HG03439 (cell line): ENCODE data around the gene LTBP3.

ENCODE experiments used
- ATAC-seq: cut with Tn5 transposase; IDR thresholded peaks from one replicate; pipeline ENCODE4 v1.9.1; 2021; ENCODE audit warnings: mild to moderate bottlenecking, moderate library complexity; ENCODE audit not compliant: unreplicated experiment

LTBP3 gene

GRCh38 chr11:65558002-65558929 is at the start of gene LTBP3:
Gene LTBP3, minus strand, starts transcription at chr11:65558359. Its CDS starts 400 bp downstream, at chr11:65557959.
- no peak for ATAC-seq

DNA sequence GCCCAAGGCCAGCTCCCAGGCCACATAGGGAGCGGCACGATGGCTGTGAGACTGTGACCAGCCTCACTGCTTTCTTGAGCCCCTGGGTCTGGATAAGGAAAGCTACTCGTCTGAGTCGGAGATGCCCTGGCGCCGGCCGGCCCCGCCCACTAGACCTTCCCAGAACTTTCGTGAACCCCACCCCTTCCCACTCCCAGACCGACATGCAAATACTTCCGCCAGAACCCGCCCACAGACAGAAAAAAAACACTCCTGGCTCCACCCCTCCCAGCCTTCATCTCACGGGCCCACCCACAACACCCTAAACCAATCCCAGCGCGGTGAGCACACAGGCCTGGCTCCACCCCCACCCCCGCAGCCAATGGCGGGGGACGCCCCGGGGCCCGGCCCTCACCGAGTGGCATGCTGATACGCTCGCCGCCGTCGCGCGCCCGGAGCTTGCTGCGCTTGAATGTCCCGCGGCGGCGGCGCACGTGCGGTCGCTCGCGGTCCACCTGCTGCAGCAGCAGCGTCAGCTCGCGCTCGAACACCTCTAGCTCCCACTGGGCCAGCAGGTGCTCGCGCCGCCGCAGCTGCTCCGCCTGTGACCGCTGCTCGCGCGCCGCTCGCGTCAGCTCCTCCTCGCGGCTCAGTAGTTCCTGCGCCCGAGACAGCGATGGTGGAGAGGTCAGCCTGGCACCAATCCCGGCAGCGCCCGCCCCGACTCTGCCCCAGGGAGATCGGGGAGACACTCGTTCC is 48.9 kb upstream of the LTBP3 start:
- no peak for ATAC-seq

DNA sequence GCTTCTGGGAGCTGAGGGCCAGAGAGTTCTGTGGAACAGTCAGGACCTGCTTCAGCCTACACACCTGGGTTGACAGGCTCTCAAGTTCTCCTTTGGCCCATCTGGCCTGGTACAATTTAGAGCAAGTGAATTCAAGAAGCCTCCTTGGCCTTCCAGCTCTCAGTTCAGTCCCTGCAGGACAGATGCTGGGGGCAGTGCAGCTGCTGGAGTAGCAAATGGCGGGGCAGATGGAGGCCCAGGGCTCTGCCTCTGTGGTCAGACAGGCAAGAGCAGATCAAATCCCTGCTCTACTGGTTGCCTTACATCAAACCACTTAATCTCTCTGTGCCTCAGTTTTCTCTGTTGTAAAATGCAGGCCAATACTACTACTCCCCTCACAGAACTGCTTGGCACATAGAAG is 46.1 kb upstream of the LTBP3 start:
- ATAC-seq: no peak

DNA sequence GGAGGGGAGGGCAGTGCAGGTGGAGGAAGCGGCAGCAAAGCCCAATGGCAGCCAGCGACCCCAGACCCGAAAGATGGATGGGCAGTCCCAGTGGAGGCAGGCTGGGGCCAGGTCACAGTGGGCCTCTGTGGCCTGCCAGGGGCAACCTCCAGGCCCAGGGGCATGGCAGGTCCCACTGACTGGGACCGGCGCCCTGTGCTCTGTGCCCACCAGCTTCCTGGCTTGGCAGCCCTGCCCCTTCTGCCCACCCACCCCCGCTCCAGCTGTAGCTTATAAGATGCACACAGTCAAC is 41.7 kb upstream of the LTBP3 start:
- no peak for ATAC-seq

- no peak for ATAC-seq
Observed at GRCh38 chr11:65599216-65599954, 41.2 kb upstream of the LTBP3 start.

- ATAC-seq: no peak
Observed at GRCh38 chr11:65598258-65598699, 40.1 kb upstream of the LTBP3 start.

- ATAC-seq: no peak
Observed at GRCh38 chr11:65596520-65596919, 38.4 kb upstream of the LTBP3 start.

- ATAC-seq: no peak
Observed at GRCh38 chr11:65595543-65596281, 37.6 kb upstream of the LTBP3 start, which contains the start of gene KCNK7. Gene KCNK7, minus strand, starts transcription at chr11:65595800. Its CDS starts 28 bp downstream, at chr11:65595772.

GRCh38 chr11:65595131-65595530 is 37.0 kb upstream of the LTBP3 start:
- no peak for ATAC-seq

DNA sequence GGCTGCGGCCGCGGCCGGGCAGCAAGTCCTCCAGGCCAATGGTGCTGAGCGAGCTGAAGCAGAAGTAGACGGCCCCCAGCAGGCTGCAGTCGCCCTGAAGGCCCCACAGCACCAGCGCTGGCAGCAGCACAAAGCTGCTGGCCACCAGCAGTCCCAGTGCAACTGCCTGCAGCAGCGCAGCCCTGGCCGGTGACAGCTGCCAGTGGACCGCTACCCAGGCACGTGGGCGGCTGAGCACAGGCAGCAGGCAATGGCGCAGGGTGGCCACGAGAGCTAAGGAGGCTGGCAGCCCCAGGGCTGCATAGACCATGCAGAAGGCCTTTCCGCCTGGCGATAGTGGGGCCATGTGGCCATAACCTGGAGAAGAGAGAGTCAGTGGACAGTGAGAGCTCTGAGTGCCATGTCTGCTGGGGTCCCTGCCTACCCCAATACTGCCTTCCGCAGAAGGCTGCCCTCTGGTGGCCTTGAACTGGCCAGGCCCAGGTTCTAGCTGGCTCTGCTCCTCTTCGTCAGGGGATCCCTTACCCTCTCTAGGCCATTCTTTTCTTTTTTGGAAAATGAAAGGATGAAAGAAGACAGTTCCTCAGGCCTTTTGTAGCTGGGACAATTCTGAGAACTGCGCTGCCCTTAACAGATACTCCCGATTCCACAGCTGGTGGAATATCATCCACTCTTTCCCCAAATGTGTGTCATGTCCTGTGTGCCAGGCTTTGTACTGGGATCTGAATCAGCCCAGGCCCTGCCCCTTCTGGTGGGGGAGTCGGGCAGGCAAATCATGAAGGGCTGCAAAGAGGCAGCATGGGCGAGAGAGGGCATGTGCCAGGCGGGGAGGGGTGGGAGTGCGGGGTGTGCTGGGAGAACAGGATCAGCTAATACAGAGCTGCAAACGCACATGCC is 35.6 kb upstream of the LTBP3 start:
- ATAC-seq: no peak

DNA sequence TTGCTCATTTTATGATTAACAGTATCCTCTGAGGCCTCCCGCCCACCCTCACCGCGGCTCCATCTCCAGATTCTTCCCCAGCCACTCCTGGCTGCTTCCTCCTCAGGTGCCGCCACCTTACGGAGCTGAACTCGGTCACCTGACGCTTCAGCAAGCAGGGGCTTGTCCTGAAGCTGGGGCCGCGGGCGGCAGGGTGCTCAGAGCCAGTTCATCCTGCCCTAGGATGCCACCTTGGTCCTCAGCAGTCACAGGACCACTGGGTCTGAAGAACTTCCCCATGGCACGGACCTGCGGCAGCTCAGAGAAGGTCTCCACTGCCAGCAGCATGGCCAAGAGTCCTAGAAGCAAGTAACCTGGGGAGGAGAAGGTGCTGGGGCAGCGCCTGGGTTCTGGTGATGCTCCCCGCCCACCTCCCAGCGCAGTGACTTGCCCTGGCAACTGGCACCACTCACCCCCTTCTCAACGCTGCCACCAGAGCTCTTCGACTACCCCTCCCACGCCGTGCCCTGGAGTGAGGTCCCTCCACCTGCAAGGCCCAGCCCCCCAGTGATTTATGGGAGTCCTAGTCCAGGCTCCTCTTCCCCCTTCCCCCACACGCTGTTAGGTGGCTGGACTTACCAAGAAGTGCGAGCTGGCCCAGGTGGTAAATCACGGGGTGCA is 34.8 kb upstream of the LTBP3 start:
- no peak for ATAC-seq

- ATAC-seq: no peak
Observed at GRCh38 chr11:65591939-65592857, 34.0 kb upstream of the LTBP3 start.

DNA sequence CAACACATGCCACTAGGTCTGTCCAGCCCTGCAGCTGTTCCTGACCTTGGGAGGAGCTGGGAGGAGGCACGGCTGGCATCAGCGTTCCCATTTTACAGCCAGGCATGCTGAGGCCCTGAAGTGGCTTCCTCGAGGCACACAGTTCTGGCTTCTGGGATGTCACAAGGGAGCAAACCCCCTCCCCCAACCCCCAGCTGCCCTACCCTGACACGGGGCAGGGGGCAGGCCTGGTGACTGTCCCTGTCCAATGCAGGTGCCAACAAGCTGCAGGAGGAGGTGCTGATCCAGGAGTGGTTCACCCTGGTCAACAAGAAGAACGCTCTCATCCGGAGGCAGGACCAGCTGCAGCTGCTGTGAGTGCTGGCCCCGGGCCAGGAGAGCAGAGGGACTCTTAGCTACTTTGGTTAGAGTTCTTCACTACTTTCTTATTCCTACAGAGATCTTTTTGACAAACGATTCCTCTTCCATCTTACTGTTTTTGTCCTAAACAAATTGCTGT is 32.1 kb upstream of the LTBP3 start:
- ATAC-seq: no peak

GRCh38 chr11:65589444-65590239 is 31.5 kb upstream of the LTBP3 start:
- no peak for ATAC-seq

DNA sequence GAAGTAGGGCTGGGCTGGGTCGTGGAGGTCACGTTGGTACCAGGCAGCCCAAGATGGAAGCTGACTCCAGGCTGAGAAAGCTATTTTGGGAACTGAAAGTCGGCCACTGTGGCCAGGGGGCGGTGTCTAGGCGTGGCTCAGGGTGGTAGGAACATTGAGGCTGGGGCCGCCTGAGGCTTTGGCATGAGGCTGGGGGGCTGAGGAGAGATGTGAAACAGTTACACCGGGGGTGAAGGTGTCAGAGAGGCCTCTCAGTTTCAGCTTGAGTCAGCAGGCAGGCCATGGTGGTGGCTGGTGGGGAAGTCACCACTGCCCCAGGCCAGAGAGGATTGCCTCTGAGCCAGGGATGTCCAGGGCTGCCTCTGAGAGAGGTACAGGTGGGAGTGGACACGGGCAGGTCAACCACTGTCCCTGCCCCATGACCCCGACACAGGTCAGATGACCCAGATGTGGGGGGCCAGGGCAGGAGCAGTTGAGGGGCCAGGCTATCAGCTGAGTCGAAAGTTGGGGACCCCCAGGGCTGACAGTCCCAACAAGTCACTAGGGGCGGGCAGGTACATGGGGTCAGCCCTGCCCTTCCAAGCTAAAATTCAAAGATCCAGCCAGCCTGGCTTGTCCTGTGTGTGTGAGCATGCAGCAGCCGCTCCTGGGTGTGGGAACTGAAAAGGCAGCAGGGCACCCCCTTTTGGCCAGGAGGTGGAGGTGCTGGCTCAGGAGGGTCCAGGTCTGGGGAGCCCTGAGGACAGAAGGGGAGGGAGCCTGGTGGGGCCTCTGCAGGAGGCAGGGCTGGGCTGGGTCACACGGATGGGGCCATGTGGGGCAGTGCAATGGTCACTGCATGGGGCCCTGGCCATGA is 30.3 kb upstream of the LTBP3 start:
- peak; percentile 81 for ATAC-seq

GRCh38 chr11:65586676-65587075 is 28.5 kb upstream of the LTBP3 start:
- no peak for ATAC-seq
